CD8-positive, alpha-beta memory T cell (primary cell): ENCODE data around the gene POU6F2. TPM values are rescaled to one million over a fixed set of nuclear protein-coding genes. Genes with fewer than 3 reads are reported as not detected.

Experiments
- CTCF ChIA-PET: fragments of 350-600 bp; sonication (Branson Sonifier 250); formaldehyde crosslinking; loops from one replicate; lab custom pipeline; 2021; ENCODE audit warnings: antibody characterized with exemption; lab: Charles Lee
- POLR2A ChIA-PET: fragments of 350-600 bp; sonication (Branson Sonifier 250); formaldehyde crosslinking; loops from one replicate; lab custom pipeline; 2021; ENCODE audit warnings: antibody characterized with exemption; lab: Charles Lee
- DNase-seq, 5 donors: peaks; one replicate each; pipeline versions ENCODE4 v3.0.0 to v3.0.0-alpha.2; 2020 to 2022; ENCODE audit warnings: mixed read lengths in 1 of 5
- H3K27ac ChIP-seq: one replicate; pipeline ENCODE4 v1.7.0; 2013; ENCODE audit warnings: low read depth, mild to moderate bottlenecking, low read length, moderate library complexity
- H3K27me3 ChIP-seq: 2 replicates; pipeline ENCODE4 v1.7.0; 2013; ENCODE audit warnings: low read length, mild to moderate bottlenecking; ENCODE audit not compliant: insufficient read depth, poor library complexity, severe bottlenecking
- H3K36me3 ChIP-seq: 2 replicates; pipeline ENCODE4 v1.7.0; 2013; ENCODE audit warnings: mild to moderate bottlenecking, low read length, moderate library complexity; ENCODE audit not compliant: insufficient read depth
- H3K4me1 ChIP-seq: 2 replicates; pipeline ENCODE4 v1.7.0; 2013; ENCODE audit warnings: mild to moderate bottlenecking, low read length, moderate library complexity; ENCODE audit not compliant: insufficient read depth
- H3K4me3 ChIP-seq: 2 replicates; pipeline ENCODE4 v1.7.0; 2013; ENCODE audit warnings: mild to moderate bottlenecking, low read length
- H3K9me3 ChIP-seq: 2 replicates; pipeline ENCODE4 v1.7.0; 2013; ENCODE audit warnings: mild to moderate bottlenecking, low read length
- H3K27ac Mint-ChIP-seq, 8 donors: one replicate each; pipeline ENCODE4 v1.8.0; 2020 to 2021; ENCODE audit warnings: mixed read lengths in 8 of 8, mild to moderate bottlenecking in 6 of 8, inconsistent platforms in 3 of 8, moderate library complexity in 3 of 8
- H3K27me3 Mint-ChIP-seq, 2 donors: one replicate each; pipeline ENCODE4 v1.8.0; 2020 to 2021; ENCODE audit warnings: mixed read lengths in 2 of 2, mild to moderate bottlenecking in 1 of 2, moderate library complexity in 1 of 2
- H3K36me3 Mint-ChIP-seq, 3 donors: one replicate each; pipeline ENCODE4 v1.8.0; 2020 to 2021; ENCODE audit warnings: mixed read lengths in 3 of 3, inconsistent platforms in 1 of 3, mild to moderate bottlenecking in 1 of 3
- H3K4me1 Mint-ChIP-seq, 3 donors: one replicate each; pipeline ENCODE4 v1.8.0; 2020 to 2021; ENCODE audit warnings: mixed read lengths in 3 of 3, inconsistent platforms in 1 of 3, mild to moderate bottlenecking in 1 of 3
- H3K4me3 Mint-ChIP-seq, 7 donors: one replicate each; pipeline ENCODE4 v1.8.0; 2020 to 2021; ENCODE audit warnings: mixed read lengths in 7 of 7, mild to moderate bottlenecking in 6 of 7, moderate library complexity in 4 of 7, inconsistent platforms in 2 of 7
- H3K9me3 Mint-ChIP-seq, 5 donors: one replicate each; pipeline ENCODE4 v1.8.0; 2020 to 2022; ENCODE audit warnings: mixed read lengths in 5 of 5, mild to moderate bottlenecking in 3 of 5, moderate library complexity in 2 of 5, inconsistent platforms in 1 of 5
- polyA plus RNA-seq: library from polyadenylated mRNA; unstranded; fragments of 300-500 nt; fragmentation: Illumina TruSeq; gene quantifications from one replicate; pipeline ENCODE4 v1.2.3, GENCODE V29; 2021
- total RNA-seq, 2 experiments: library from RNA; stranded (reverse); gene quantifications; one replicate each; pipeline ENCODE4 v1.2.3, GENCODE V29; 2021

POU6F2 gene
- total and polyA plus RNA-seq, 3 experiments from 2014 or later: not detected

- Histone ChIP-seq H3K27me3 (no peaks in the 10 kb centered on the region), H3K9me3 (no peaks in the 10 kb centered on the region), H3K4me1 (no peaks in the 10 kb centered on the region), H3K4me3 (no peak overlapping the region), H3K27ac (no peak overlapping the region), H3K36me3 (no peaks in the 10 kb centered on the region)
- no peaks in the 10 kb centered on the region for H3K9me3 Mint-ChIP-seq
- no peaks in the 10 kb centered on the region for H3K36me3 Mint-ChIP-seq
- POLR2A ChIA-PET: no interaction called here
- H3K27ac Mint-ChIP-seq: no peak overlapping the region
- no peak for DNase-seq
- H3K4me1 Mint-ChIP-seq: peaks cover 0 to 9% (median 5%) of the 10 kb centered on the region in 3 donors
- H3K27me3 Mint-ChIP-seq: peaks cover 4 to 10% of the 10 kb centered on the region in 2 donors
- CTCF ChIA-PET: no interaction called here
- no peak overlapping the region for H3K4me3 Mint-ChIP-seq
Observed at GRCh38 chr7:39507866-39508551, 530.3 kb downstream of the POU6F2 start.

DNA sequence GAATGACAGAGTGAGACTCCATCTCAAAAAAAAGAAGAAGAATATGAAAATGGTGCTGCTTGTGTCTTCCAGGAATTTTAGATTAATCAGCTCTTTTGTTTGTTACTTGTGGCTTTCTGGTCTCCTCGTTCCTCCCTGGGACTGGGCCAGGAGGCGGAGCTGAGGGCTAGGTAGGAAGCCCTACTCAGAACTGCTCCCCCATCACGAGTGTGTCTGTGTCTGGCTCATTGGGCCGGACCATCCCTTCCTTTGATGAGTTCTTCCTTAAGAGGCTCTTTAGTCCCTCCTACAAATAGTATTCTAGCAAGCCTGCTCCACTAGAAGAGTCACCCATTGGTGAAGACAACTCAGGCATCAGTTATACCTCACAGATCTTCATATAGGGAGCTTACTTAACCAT lies 531.7 kb downstream of the POU6F2 start:
- DNase-seq: no peak
- H3K9me3 ChIP-seq: no peaks in the 10 kb centered on the region
- H3K36me3 ChIP-seq: no peaks in the 10 kb centered on the region
- no peaks in the 10 kb centered on the region for H3K9me3 Mint-ChIP-seq
- no peaks in the 10 kb centered on the region for H3K36me3 Mint-ChIP-seq
- no peaks in the 10 kb centered on the region for H3K27me3 ChIP-seq
- ChIA-PET CTCF (no interaction called here), POLR2A (no interaction called here)
- H3K4me1 ChIP-seq: no peaks in the 10 kb centered on the region
- H3K4me3 ChIP-seq: no peak overlapping the region
- H3K4me3 Mint-ChIP-seq: no peak overlapping the region
- H3K27ac ChIP-seq: no peak overlapping the region
- H3K4me1 Mint-ChIP-seq: peaks cover 0 to 3% (median 3%) of the 10 kb centered on the region in 3 donors
- peaks cover 4 to 10% of the 10 kb centered on the region in 2 donors for H3K27me3 Mint-ChIP-seq
- peak overlapping the region in 1 of 8 donors; percentile 45 for H3K27ac Mint-ChIP-seq

DNA sequence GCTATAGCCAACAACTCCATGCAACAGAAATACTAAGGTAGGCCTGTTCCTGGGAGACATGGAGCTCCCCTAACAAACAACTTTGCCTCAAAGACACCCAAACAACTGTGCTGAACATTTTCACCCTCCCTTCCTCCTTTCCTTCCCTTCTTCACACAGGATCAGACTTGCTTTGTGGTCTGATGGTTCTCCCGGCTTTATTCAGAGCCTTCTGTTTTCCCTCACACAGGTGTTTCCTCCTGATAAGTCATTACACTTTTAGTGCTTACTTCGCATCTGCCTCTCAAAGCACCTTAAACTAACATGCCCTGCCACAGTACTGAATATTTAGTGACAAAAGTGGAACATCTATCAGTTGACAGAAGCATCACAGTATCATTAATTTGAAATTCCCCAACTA lies 532.2 kb downstream of the POU6F2 start:
- no peak overlapping the region for H3K27ac Mint-ChIP-seq
- Histone ChIP-seq H3K9me3 (no peaks in the 10 kb centered on the region), H3K4me1 (no peaks in the 10 kb centered on the region), H3K4me3 (no peak overlapping the region), H3K27ac (no peak overlapping the region), H3K36me3 (no peaks in the 10 kb centered on the region), H3K27me3 (no peaks in the 10 kb centered on the region)
- peaks cover 4 to 10% of the 10 kb centered on the region in 2 donors for H3K27me3 Mint-ChIP-seq
- no peaks in the 10 kb centered on the region for H3K9me3 Mint-ChIP-seq
- peaks cover 0 to 3% (median 0%) of the 10 kb centered on the region in 3 donors for H3K4me1 Mint-ChIP-seq
- no peaks in the 10 kb centered on the region for H3K36me3 Mint-ChIP-seq
- no peak for DNase-seq
- H3K4me3 Mint-ChIP-seq: no peak overlapping the region
- ChIA-PET CTCF (no interaction called here), POLR2A (no interaction called here)

DNA sequence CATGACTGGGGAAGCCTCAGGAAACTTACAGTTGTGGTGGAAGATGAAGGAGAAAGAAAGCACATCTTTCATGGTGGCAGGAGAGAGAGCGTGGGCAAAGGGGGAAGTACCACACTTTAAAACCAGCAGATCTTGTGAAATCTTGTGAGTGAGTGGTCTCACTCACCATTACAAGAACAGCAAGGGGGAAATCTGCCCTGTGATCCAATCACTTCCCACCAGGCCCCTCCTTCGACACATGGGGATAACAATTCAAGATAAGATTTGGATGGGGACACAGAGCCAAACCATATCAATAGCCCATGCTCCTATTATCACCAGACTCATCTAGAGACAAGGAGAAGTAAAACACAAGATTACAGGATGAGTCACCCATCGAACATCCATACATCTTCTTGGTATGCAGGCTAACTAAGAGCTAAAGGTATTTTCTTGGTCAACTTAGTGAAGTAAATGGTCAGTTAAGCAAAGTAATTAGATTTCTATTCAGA lies 533.2 kb downstream of the POU6F2 start:
- H3K36me3 ChIP-seq: no peaks in the 10 kb centered on the region
- no peak for DNase-seq
- H3K27ac ChIP-seq: no peak overlapping the region
- H3K4me1 ChIP-seq: no peaks in the 10 kb centered on the region
- ChIA-PET POLR2A (no interaction called here), CTCF (no interaction called here)
- Mint-ChIP-seq H3K4me3 (no peak overlapping the region), H3K27me3 (peaks cover 6 to 8% of the 10 kb centered on the region in 2 donors), H3K9me3 (no peaks in the 10 kb centered on the region), H3K27ac (no peak overlapping the region), H3K36me3 (no peaks in the 10 kb centered on the region), H3K4me1 (peaks cover 0 to 3% (median 0%) of the 10 kb centered on the region in 3 donors)
- no peaks in the 10 kb centered on the region for H3K9me3 ChIP-seq
- H3K27me3 ChIP-seq: no peaks in the 10 kb centered on the region
- H3K4me3 ChIP-seq: no peak overlapping the region

DNA sequence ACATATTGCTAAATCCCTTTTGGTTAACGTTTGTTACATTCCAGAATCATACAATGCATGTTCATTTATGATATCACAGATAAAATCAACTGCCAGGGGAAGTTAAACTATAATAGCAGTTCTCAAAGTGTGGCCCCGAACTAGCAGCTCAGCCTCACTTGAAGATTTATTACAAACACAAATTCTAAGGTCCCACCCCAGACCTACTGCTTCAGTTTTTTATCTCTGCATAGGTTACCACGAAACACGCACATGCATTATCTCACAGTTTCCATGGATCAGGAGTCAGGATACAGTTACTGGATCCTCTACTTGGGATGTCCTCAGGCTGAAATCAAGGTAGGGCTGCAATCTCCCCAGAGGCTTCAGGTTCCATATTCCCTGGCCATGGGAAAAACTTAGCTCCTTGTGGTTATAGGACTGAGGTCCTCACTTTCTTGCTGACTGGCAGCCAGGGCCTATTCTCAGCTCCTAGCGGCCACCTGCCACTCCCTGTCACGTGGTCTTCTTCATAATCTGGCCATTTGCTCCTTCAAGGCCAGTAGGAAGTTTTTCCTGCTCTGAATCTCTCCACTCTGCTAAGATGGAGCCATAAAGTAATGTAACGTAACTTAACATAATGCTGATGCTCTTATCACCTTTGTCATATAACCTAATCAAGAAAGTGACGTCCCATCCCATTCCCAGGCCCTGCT lies 538.0 kb downstream of the POU6F2 start:
- no peaks in the 10 kb centered on the region for H3K27me3 ChIP-seq
- CTCF ChIA-PET: no interaction called here
- H3K27ac Mint-ChIP-seq: no peak overlapping the region
- no peaks in the 10 kb centered on the region for H3K36me3 ChIP-seq
- H3K4me1 ChIP-seq: no peaks in the 10 kb centered on the region
- no peak for DNase-seq
- no peaks in the 10 kb centered on the region for H3K36me3 Mint-ChIP-seq
- H3K4me1 Mint-ChIP-seq: peaks cover 0 to 3% (median 3%) of the 10 kb centered on the region in 3 donors
- no peak overlapping the region for H3K4me3 ChIP-seq
- no peak overlapping the region for H3K4me3 Mint-ChIP-seq
- no peaks in the 10 kb centered on the region for H3K9me3 Mint-ChIP-seq
- POLR2A ChIA-PET: no interaction called here
- H3K9me3 ChIP-seq: no peaks in the 10 kb centered on the region
- H3K27me3 Mint-ChIP-seq: peaks cover 3% of the 10 kb centered on the region in 2 donors
- H3K27ac ChIP-seq: no peak overlapping the region

DNA sequence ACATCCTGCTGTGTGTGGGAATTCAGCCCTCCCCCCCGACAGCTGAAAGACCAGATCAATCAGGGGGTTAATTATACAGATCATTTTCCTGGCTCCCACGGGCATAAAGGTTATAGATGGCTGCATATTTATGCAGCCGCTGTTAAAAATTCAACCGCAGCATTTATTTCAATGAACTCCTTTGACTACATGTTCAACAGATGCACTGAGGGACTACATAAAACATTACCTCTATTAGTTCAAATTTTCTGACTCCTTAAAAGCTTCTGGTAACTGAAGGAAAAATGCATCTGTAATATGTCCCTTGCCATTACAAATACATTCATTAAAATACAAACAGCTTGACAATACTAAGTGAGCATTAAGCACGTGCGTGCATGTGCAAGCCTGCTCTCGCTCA lies 538.8 kb downstream of the POU6F2 start:
- H3K9me3 ChIP-seq: no peaks in the 10 kb centered on the region
- Mint-ChIP-seq H3K9me3 (no peaks in the 10 kb centered on the region), H3K4me3 (no peak overlapping the region), H3K27ac (no peak overlapping the region), H3K36me3 (no peaks in the 10 kb centered on the region), H3K27me3 (peaks cover 1 to 7% of the 10 kb centered on the region in 2 donors), H3K4me1 (peaks cover 0 to 3% (median 3%) of the 10 kb centered on the region in 3 donors)
- no peak overlapping the region for H3K27ac ChIP-seq
- no peaks in the 10 kb centered on the region for H3K27me3 ChIP-seq
- POLR2A ChIA-PET: no interaction called here
- no peak for DNase-seq
- H3K4me3 ChIP-seq: no peak overlapping the region
- H3K4me1 ChIP-seq: no peaks in the 10 kb centered on the region
- CTCF ChIA-PET: no interaction called here
- H3K36me3 ChIP-seq: no peaks in the 10 kb centered on the region

- no peak overlapping the region for H3K4me3 ChIP-seq
- H3K27ac Mint-ChIP-seq: peak overlapping the region in 1 of 8 donors; percentile 58
- ChIA-PET POLR2A (no interaction called here), CTCF (no interaction called here)
- no peaks in the 10 kb centered on the region for H3K27me3 ChIP-seq
- no peaks in the 10 kb centered on the region for H3K4me1 ChIP-seq
- no peak for DNase-seq
- no peaks in the 10 kb centered on the region for H3K9me3 ChIP-seq
- peaks cover 0 to 3% (median 3%) of the 10 kb centered on the region in 3 donors for H3K4me1 Mint-ChIP-seq
- H3K27me3 Mint-ChIP-seq: peaks cover 0 to 14% of the 10 kb centered on the region in 2 donors
- H3K9me3 Mint-ChIP-seq: no peaks in the 10 kb centered on the region
- no peaks in the 10 kb centered on the region for H3K36me3 ChIP-seq
- no peaks in the 10 kb centered on the region for H3K36me3 Mint-ChIP-seq
- H3K4me3 Mint-ChIP-seq: no peak overlapping the region
- H3K27ac ChIP-seq: no peak overlapping the region
Observed at GRCh38 chr7:39517240-39517639, 539.5 kb downstream of the POU6F2 start.
